Activated B cell treated with CpG ODN at 0.5 μM for 24 hours (primary cell): Measurements from ENCODE around the gene PPP4R1. TPM values are rescaled to one million over a fixed set of nuclear protein-coding genes. Genes with fewer than 3 reads are reported as not detected.

Source experiments
- ATAC-seq: fragments of 200-7000 bp; cut with Tn5 transposase; one replicate; pipeline ENCODE4 v1.10.0; 2021; ENCODE audit warnings: low read depth, mild to moderate bottlenecking, moderate library complexity
- CTCF ChIA-PET: fragments of 350-600 bp; sonication (Branson Sonifier 250); formaldehyde crosslinking; loops from one replicate; lab custom pipeline; 2021; ENCODE audit warnings: antibody characterized with exemption; lab: Charles Lee
- POLR2A ChIA-PET: fragments of 350-600 bp; sonication (Branson Sonifier 250); formaldehyde crosslinking; loops from one replicate; lab custom pipeline; 2021; ENCODE audit warnings: antibody characterized with exemption; lab: Charles Lee
- DNase-seq: peaks from one replicate; pipeline ENCODE4 v3.0.0; 2022
- H3K27ac Mint-ChIP-seq: one replicate; pipeline ENCODE4 v1.8.0; 2020; ENCODE audit warnings: mixed read lengths
- H3K27me3 Mint-ChIP-seq: one replicate; pipeline ENCODE4 v1.8.0; 2021; ENCODE audit warnings: mixed read lengths
- H3K36me3 Mint-ChIP-seq: one replicate; pipeline ENCODE4 v1.8.0; 2021; ENCODE audit warnings: low read depth, mixed read lengths
- H3K4me1 Mint-ChIP-seq: one replicate; pipeline ENCODE4 v1.8.0; 2021; ENCODE audit warnings: mixed read lengths
- H3K4me3 Mint-ChIP-seq: one replicate; pipeline ENCODE4 v1.8.0; 2020; ENCODE audit warnings: mild to moderate bottlenecking, mixed read lengths
- H3K9me3 Mint-ChIP-seq: one replicate; pipeline ENCODE4 v1.8.0; 2020; ENCODE audit warnings: mixed read lengths
- CTCF ChIP-seq: fragments of 200-600 bp; IDR thresholded peaks from one replicate; pipeline ENCODE4 v1.8.0; 2022; ENCODE audit warnings: antibody characterized with exemption, mild to moderate bottlenecking
- intact Hi-C: fragments of 100-400 bp; cut with micrococcal nuclease; formaldehyde crosslinking; loops from one replicate; pipeline ENCODE4 v1.15.1; 2024
- total RNA-seq: library from RNA; stranded (reverse); gene quantifications from 2 replicates; pipeline ENCODE4 v1.2.3, GENCODE V29; 2022

Gene PPP4R1
- total RNA-seq, 1 donor from 2014 or later = 51.3 TPM

- intact Hi-C loops = no loop called here
- ChIA-PET POLR2A (no interaction called here), CTCF (no interaction called here)
- Mint-ChIP-seq H3K36me3 (peaks cover 75% of the 10 kb centered on the region), H3K4me3 (no peak overlapping the region), H3K27ac (no peak overlapping the region), H3K4me1 (no peaks in the 10 kb centered on the region), H3K27me3 (no peaks in the 10 kb centered on the region), H3K9me3 (no peaks in the 10 kb centered on the region)
- TF ChIP-seq CTCF = no peak
- no peak for DNase-seq
- no peak for ATAC-seq
Measured at GRCh38 chr18:9562584-9562983, 51.8 kb downstream of the PPP4R1 start.

- Mint-ChIP-seq H3K27me3 (no peaks in the 10 kb centered on the region), H3K36me3 (peaks cover 75% of the 10 kb centered on the region), H3K4me1 (no peaks in the 10 kb centered on the region), H3K9me3 (no peaks in the 10 kb centered on the region), H3K4me3 (no peak overlapping the region), H3K27ac (no peak overlapping the region)
- ChIA-PET CTCF (no interaction called here), POLR2A (no interaction called here)
- no peak for DNase-seq
- intact Hi-C loops = no loop called here
- ATAC-seq = no peak
- TF ChIP-seq CTCF = no peak
Measured at GRCh38 chr18:9561759-9562158, 52.6 kb downstream of the PPP4R1 start.

GRCh38 chr18:9559253-9559652 is 55.1 kb downstream of the PPP4R1 start:
- no peak for TF ChIP-seq CTCF
- Mint-ChIP-seq H3K4me1 (no peaks in the 10 kb centered on the region), H3K36me3 (peaks cover 87% of the 10 kb centered on the region), H3K27ac (no peak overlapping the region), H3K4me3 (no peak overlapping the region), H3K9me3 (no peaks in the 10 kb centered on the region), H3K27me3 (no peaks in the 10 kb centered on the region)
- DNase-seq = no peak
- POLR2A ChIA-PET = no interaction called here
- ATAC-seq = no peak
- CTCF ChIA-PET = no interaction called here
- intact Hi-C loops = no loop called here

GRCh38 chr18:9558387-9559064 is 55.8 kb downstream of the PPP4R1 start:
- intact Hi-C loops = no loop called here
- H3K4me3 Mint-ChIP-seq = no peak overlapping the region
- DNase-seq (no peak), ATAC-seq (no peak)
- H3K4me1 Mint-ChIP-seq = no peaks in the 10 kb centered on the region
- ChIA-PET POLR2A (no interaction called here), CTCF (no interaction called here)
- no peaks in the 10 kb centered on the region for H3K27me3 Mint-ChIP-seq
- no peak for TF ChIP-seq CTCF
- peaks cover 86% of the 10 kb centered on the region for H3K36me3 Mint-ChIP-seq
- no peaks in the 10 kb centered on the region for H3K9me3 Mint-ChIP-seq
- H3K27ac Mint-ChIP-seq = no peak overlapping the region

GRCh38 chr18:9557250-9557943 is 57.0 kb downstream of the PPP4R1 start:
- TF ChIP-seq CTCF = no peak
- Mint-ChIP-seq H3K4me1 (no peaks in the 10 kb centered on the region), H3K9me3 (peaks cover 7% of the 10 kb centered on the region), H3K27ac (no peak overlapping the region), H3K4me3 (no peak overlapping the region), H3K27me3 (no peaks in the 10 kb centered on the region), H3K36me3 (peaks cover 86% of the 10 kb centered on the region)
- intact Hi-C loops = no loop called here
- POLR2A ChIA-PET = no interaction called here
- ATAC-seq (no peak), DNase-seq (no peak)
- CTCF ChIA-PET = no interaction called here
